ENCODE results near the gene SEC14L5.

- TF ChIP-seq CTCF (IDR thresholded peaks at IDR 0.05) (no peak), POLR2A (IDR thresholded peaks at IDR 0.05) (no peak), POLR2AphosphoS5 (IDR thresholded peaks at IDR 0.05) (no peak)
Observed at GRCh38 chr16:5054876-5055865, 97.0 kb downstream of the SEC14L5 start.

Data from prostate gland (tissue), 2 donors.